GM12872 (cell line): ENCODE measurements around the gene AOC3.

Experiments used
- CTCF ChIP-seq: IDR thresholded peaks from 3 replicates; pipeline ENCODE4 v1.5.1; 2011; ENCODE audit warnings: low read depth, mild to moderate bottlenecking, low read length, moderate library complexity; ENCODE audit not compliant: insufficient read depth

Gene AOC3

GRCh38 chr17:42879596-42879985 lies 28.6 kb downstream of the AOC3 start:
- no peak for TF ChIP-seq CTCF

- no peak for TF ChIP-seq CTCF
These were observed 29.8 kb downstream of the AOC3 start for GRCh38 chr17:42880776-42881310.

- TF ChIP-seq CTCF = no peak
These were observed 31.2 kb downstream of the AOC3 start for GRCh38 chr17:42882166-42882565.

GRCh38 chr17:42883802-42884558 lies 33.0 kb downstream of the AOC3 start:
- no peak for TF ChIP-seq CTCF

- no peak for TF ChIP-seq CTCF
These were observed 35.5 kb downstream of the AOC3 start for GRCh38 chr17:42886283-42887176.

- no peak for TF ChIP-seq CTCF
These were observed 38.8 kb downstream of the AOC3 start for GRCh38 chr17:42889809-42890208.

GRCh38 chr17:42891539-42892152 lies 40.6 kb downstream of the AOC3 start:
- no peak for TF ChIP-seq CTCF
